Keratinocyte (primary cell): Measurements from ENCODE around the gene GRAMD1A. TPM values are rescaled to one million over a fixed set of nuclear protein-coding genes. Genes with fewer than 3 reads are reported as not detected.

Source experiments
- DNase-seq: peaks from one replicate; pipeline ENCODE4 v3.0.0-alpha.2; 2011; ENCODE audit warnings: low read depth, missing footprints, low spot score
- FAIRE-seq: peaks from 2 replicates; lab custom pipeline; 2011; peaks lifted over from hg19 to GRCh38; lab: Jason Lieb, UNC
- H2AFZ ChIP-seq: 2 replicates; pipeline ENCODE4 v1.6.0; 2012; ENCODE audit warnings: low read length, control low read depth, inconsistent platforms; ENCODE audit not compliant: control insufficient read depth
- H3K27ac ChIP-seq: 2 replicates; pipeline ENCODE4 v1.5.1; 2011; ENCODE audit warnings: low read length; ENCODE audit not compliant: control insufficient read depth, insufficient read depth
- H3K27me3 ChIP-seq: 3 replicates; pipeline ENCODE4 v1.6.0; 2011; ENCODE audit warnings: low read length; ENCODE audit not compliant: control insufficient read depth, insufficient read depth; ENCODE audit errors: extremely low read depth
- H3K36me3 ChIP-seq, 2 experiments: 2 replicates in 1 of 2; 3 replicates in 1 of 2; pipeline ENCODE4 v1.5.1; 2011; ENCODE audit warnings: low read length in 2 of 2, mild to moderate bottlenecking in 1 of 2; ENCODE audit not compliant: control insufficient read depth in 2 of 2, insufficient read depth in 2 of 2; ENCODE audit errors: extremely low read depth in 1 of 2
- H3K4me1 ChIP-seq: 3 replicates; pipeline ENCODE4 v1.5.1; 2011; ENCODE audit warnings: low read length; ENCODE audit not compliant: control insufficient read depth, insufficient read depth; ENCODE audit errors: extremely low read depth
- H3K4me2 ChIP-seq: 3 replicates; pipeline ENCODE4 v1.6.0; 2011; ENCODE audit warnings: low read depth, low read length; ENCODE audit not compliant: control insufficient read depth, insufficient read depth; ENCODE audit errors: extremely low read depth
- H3K4me3 ChIP-seq, 3 experiments: fragments of 200-600 bp in 1 of 3; sonication (generic) in 1 of 3; 2 replicates in 2 of 3; 3 replicates in 1 of 3; pipeline ENCODE4 v1.5.1; 2011 to 2016; ENCODE audit warnings: low read length in 3 of 3, mild to moderate bottlenecking in 3 of 3, control low read depth in 2 of 3, inconsistent platforms in 1 of 3, low read depth in 1 of 3, mixed read lengths in 1 of 3, mixed run types in 1 of 3, moderate library complexity in 1 of 3; ENCODE audit not compliant: control insufficient read depth in 2 of 3, insufficient read depth in 2 of 3; ENCODE audit errors: extremely low read depth in 1 of 3
- H3K79me2 ChIP-seq: 2 replicates; pipeline ENCODE4 v1.6.0; 2012; ENCODE audit warnings: low read length; ENCODE audit not compliant: control insufficient read depth, insufficient read depth
- H3K9ac ChIP-seq: 3 replicates; pipeline ENCODE4 v1.6.0; 2011; ENCODE audit warnings: low read length; ENCODE audit not compliant: control insufficient read depth, insufficient read depth; ENCODE audit errors: extremely low read depth
- H3K9me1 ChIP-seq: 3 replicates; pipeline ENCODE4 v1.6.0; 2011; ENCODE audit warnings: low read length; ENCODE audit not compliant: control insufficient read depth, insufficient read depth; ENCODE audit errors: extremely low read depth
- H3K9me3 ChIP-seq: 2 replicates; pipeline ENCODE4 v1.5.1; 2012; ENCODE audit warnings: low read depth, low read length; ENCODE audit not compliant: control insufficient read depth
- H4K20me1 ChIP-seq: 3 replicates; pipeline ENCODE4 v1.6.0; 2011; ENCODE audit warnings: low read length; ENCODE audit not compliant: control insufficient read depth, insufficient read depth; ENCODE audit errors: extremely low read depth
- CTCF ChIP-seq, 3 experiments: IDR thresholded peaks in 1 of 3; conservative IDR thresholded peaks in 1 of 3; optimal IDR thresholded peaks in 1 of 3; 2 replicates in 2 of 3; 3 replicates in 1 of 3; pipeline versions ENCODE3 to v1.5.1; 2011; ENCODE audit warnings: low read length in 3 of 3, mild to moderate bottlenecking in 3 of 3, moderate library complexity in 2 of 3, control low read depth in 1 of 3, inconsistent platforms in 1 of 3; ENCODE audit not compliant: insufficient read depth in 2 of 3; ENCODE audit errors: extremely low read depth in 1 of 3
- EZH2 ChIP-seq: IDR thresholded peaks from one replicate; pipeline ENCODE4 v1.6.1; 2012; ENCODE audit warnings: inconsistent platforms, mild to moderate bottlenecking, low read length, moderate library complexity
- dilution Hi-C: fragments of 300-500 bp; cut with MboI; formaldehyde crosslinking; loops from one replicate; pipeline ENCODE4 v1.7.0; 2020; ENCODE audit warnings: low sequenced_read_pairs; ENCODE audit not compliant: extremely low pct_ligation_motif_present
- polyA plus RNA-seq, 5 experiments: library from polyadenylated mRNA; depleted of rRNA in 3 of 5; stranded (reverse) in 3 of 5; stranded (forward) in 1 of 5; unstranded in 1 of 5; fragments of >200 nt; gene quantifications; 1 replicate in 1 of 5; 2 replicates in 3 of 5; 3 replicates in 1 of 5; pipeline versions ENCODE4 v1.2.1 to v1.2.3, GENCODE V29; 2011 to 2012; ENCODE audit warnings: missing spikeins in 2 of 5, low read depth in 1 of 5, low replicate concordance in 1 of 5

The GRAMD1A gene
- polyA plus RNA-seq, 1 donor (not counting 4 experiments of a cell fraction or from before 2014, with no cell fraction given), result 24.6 TPM

GRCh38 chr19:35038623-35039512 lies 38.7 kb downstream of the GRAMD1A start:
- Histone ChIP-seq H3K9me1 (no peaks in the 10 kb centered on the region), H4K20me1 (no peaks in the 10 kb centered on the region), H3K36me3 (no peaks in the 10 kb centered on the region), H3K4me1 (peaks cover 2% of the 10 kb centered on the region), H3K4me2 (no peak overlapping the region), H3K27ac (no peak overlapping the region), H3K27me3 (peaks cover 20% of the 10 kb centered on the region), H2AFZ (no peak overlapping the region), H3K9me3 (no peaks in the 10 kb centered on the region), H3K9ac (no peak overlapping the region), H3K4me3 (no peak overlapping the region), H3K79me2 (no peaks in the 10 kb centered on the region)
- DNase-seq, result no peak
- no peak for FAIRE-seq
- no peak for TF ChIP-seq CTCF (optimal IDR thresholded peaks at IDR 0.05 in 1 of 3, IDR thresholded peaks at IDR 0.05 in 1 of 3, conservative IDR thresholded peaks at IDR 0.05 in 1 of 3; ENCODE audit: extremely low read depth in 1 of 3, insufficient read depth in 2 of 3, low read length in 3 of 3)
- no peak for TF ChIP-seq EZH2
- dilution Hi-C loops, result no loop called here

- dilution Hi-C loops, result no loop called here
- peaks cover 10% of the 10 kb centered on the region for H3K27me3 ChIP-seq
- peaks cover 2% of the 10 kb centered on the region for H3K4me1 ChIP-seq
- H3K79me2 ChIP-seq, result no peaks in the 10 kb centered on the region
- H3K9ac ChIP-seq, result no peak overlapping the region
- H3K4me3 ChIP-seq, result no peak overlapping the region
- DNase-seq (no peak), FAIRE-seq (no peak)
- TF ChIP-seq EZH2, result no peak
- TF ChIP-seq CTCF (optimal IDR thresholded peaks at IDR 0.05 in 1 of 3, IDR thresholded peaks at IDR 0.05 in 1 of 3, conservative IDR thresholded peaks at IDR 0.05 in 1 of 3; ENCODE audit: extremely low read depth in 1 of 3, insufficient read depth in 2 of 3, low read length in 3 of 3), result no peak
- H4K20me1 ChIP-seq, result no peaks in the 10 kb centered on the region
- no peak overlapping the region for H3K4me2 ChIP-seq
- H3K9me1 ChIP-seq, result no peaks in the 10 kb centered on the region
- H3K36me3 ChIP-seq, result no peaks in the 10 kb centered on the region
- H2AFZ ChIP-seq, result no peak overlapping the region
- no peak overlapping the region for H3K27ac ChIP-seq
- H3K9me3 ChIP-seq, result no peaks in the 10 kb centered on the region
Observed at GRCh38 chr19:35039881-35040825, 40.0 kb downstream of the GRAMD1A start.
